Ishikawa (cell line): ENCODE results near the gene ZFAND3.

ENCODE experiments used
- CEBPB ChIP-seq: IDR thresholded peaks from 2 replicates; pipeline ENCODE4 v1.6.1; 2012
- CREB1 ChIP-seq: IDR thresholded peaks from 2 replicates; pipeline ENCODE4 v1.6.1; 2012; ENCODE audit warnings: low read depth
- EGR1 ChIP-seq: IDR thresholded peaks from 2 replicates; pipeline ENCODE4 v1.6.1; 2012
- EP300 ChIP-seq: IDR thresholded peaks from 2 replicates; pipeline ENCODE4 v1.6.1; 2012; ENCODE audit warnings: borderline replicate concordance
- FOXM1 ChIP-seq: IDR thresholded peaks from 2 replicates; pipeline ENCODE4 v1.6.1; 2012; ENCODE audit warnings: low read depth, borderline replicate concordance
- NFIC ChIP-seq: IDR thresholded peaks from 2 replicates; pipeline ENCODE4 v1.6.1; 2012
- RAD21 ChIP-seq: IDR thresholded peaks from 2 replicates; pipeline ENCODE4 v1.6.1; 2012; ENCODE audit warnings: low read depth
- TAF1 ChIP-seq: IDR thresholded peaks from 2 replicates; pipeline ENCODE4 v1.6.1; 2012; ENCODE audit warnings: low read depth, mild to moderate bottlenecking
- TCF12 ChIP-seq: IDR thresholded peaks from 2 replicates; pipeline ENCODE4 v1.6.1; 2012; ENCODE audit warnings: low read depth
- TEAD4 ChIP-seq: IDR thresholded peaks from 2 replicates; pipeline ENCODE4 v1.6.1; 2012
- YY1 ChIP-seq: IDR thresholded peaks from 2 replicates; pipeline ENCODE4 v1.6.1; 2012; ENCODE audit warnings: low read depth
- ZBTB7A ChIP-seq: IDR thresholded peaks from 2 replicates; pipeline ENCODE4 v1.6.1; 2012; ENCODE audit warnings: low read depth
- TF ChIP-seq, protein P1 (sequence below): IDR thresholded peaks from 2 replicates; pipeline ENCODE4 v1.6.1; 2012
- TF ChIP-seq, protein P2 (sequence below): IDR thresholded peaks from 2 replicates; pipeline ENCODE4 v1.6.1; 2012; ENCODE audit warnings: low read depth, mild to moderate bottlenecking
- TF ChIP-seq, protein P3 (sequence below): IDR thresholded peaks from 2 replicates; pipeline ENCODE4 v1.6.1; 2012

Gene ZFAND3

DNA sequence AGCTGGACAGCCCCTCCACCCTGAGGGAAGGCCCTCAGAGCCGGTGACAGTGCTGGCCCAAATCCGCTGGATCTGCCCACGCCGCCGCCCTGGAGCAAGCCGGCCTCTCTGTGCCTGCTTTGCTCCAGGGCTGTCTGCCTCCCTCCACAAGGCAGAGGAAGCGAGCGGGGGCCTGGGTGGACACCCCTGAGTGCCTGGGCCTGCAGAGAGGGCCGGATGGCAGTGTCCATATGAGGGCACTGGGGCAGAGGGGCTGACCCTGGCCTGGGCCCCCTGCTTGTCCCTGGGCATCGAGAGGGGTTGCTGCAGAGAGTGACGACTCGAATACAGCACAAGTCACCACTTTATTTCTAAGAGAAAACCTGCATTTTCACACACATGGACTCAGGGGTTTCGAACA, 348.6 kb downstream of the ZFAND3 start:
- no peak for TF ChIP-seq CEBPB
- TF ChIP-seq EP300 = no peak
- no peak for TF ChIP-seq TEAD4
- TF ChIP-seq RAD21 = no peak
- TF ChIP-seq, protein P1, sequence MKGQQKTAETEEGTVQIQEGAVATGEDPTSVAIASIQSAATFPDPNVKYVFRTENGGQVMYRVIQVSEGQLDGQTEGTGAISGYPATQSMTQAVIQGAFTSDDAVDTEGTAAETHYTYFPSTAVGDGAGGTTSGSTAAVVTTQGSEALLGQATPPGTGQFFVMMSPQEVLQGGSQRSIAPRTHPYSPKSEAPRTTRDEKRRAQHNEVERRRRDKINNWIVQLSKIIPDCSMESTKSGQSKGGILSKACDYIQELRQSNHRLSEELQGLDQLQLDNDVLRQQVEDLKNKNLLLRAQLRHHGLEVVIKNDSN = no peak
- TF ChIP-seq, protein P2, sequence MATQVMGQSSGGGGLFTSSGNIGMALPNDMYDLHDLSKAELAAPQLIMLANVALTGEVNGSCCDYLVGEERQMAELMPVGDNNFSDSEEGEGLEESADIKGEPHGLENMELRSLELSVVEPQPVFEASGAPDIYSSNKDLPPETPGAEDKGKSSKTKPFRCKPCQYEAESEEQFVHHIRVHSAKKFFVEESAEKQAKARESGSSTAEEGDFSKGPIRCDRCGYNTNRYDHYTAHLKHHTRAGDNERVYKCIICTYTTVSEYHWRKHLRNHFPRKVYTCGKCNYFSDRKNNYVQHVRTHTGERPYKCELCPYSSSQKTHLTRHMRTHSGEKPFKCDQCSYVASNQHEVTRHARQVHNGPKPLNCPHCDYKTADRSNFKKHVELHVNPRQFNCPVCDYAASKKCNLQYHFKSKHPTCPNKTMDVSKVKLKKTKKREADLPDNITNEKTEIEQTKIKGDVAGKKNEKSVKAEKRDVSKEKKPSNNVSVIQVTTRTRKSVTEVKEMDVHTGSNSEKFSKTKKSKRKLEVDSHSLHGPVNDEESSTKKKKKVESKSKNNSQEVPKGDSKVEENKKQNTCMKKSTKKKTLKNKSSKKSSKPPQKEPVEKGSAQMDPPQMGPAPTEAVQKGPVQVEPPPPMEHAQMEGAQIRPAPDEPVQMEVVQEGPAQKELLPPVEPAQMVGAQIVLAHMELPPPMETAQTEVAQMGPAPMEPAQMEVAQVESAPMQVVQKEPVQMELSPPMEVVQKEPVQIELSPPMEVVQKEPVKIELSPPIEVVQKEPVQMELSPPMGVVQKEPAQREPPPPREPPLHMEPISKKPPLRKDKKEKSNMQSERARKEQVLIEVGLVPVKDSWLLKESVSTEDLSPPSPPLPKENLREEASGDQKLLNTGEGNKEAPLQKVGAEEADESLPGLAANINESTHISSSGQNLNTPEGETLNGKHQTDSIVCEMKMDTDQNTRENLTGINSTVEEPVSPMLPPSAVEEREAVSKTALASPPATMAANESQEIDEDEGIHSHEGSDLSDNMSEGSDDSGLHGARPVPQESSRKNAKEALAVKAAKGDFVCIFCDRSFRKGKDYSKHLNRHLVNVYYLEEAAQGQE = no peak
- no peak for TF ChIP-seq YY1
- TF ChIP-seq TAF1 = no peak
- TF ChIP-seq NFIC = no peak
- no peak for TF ChIP-seq EGR1
- no peak for TF ChIP-seq CREB1
- TF ChIP-seq, protein P3, sequence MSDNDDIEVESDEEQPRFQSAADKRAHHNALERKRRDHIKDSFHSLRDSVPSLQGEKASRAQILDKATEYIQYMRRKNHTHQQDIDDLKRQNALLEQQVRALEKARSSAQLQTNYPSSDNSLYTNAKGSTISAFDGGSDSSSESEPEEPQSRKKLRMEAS = no peak
- TF ChIP-seq ZBTB7A = no peak
- TF ChIP-seq FOXM1 = no peak
- TF ChIP-seq TCF12 = no peak

DNA sequence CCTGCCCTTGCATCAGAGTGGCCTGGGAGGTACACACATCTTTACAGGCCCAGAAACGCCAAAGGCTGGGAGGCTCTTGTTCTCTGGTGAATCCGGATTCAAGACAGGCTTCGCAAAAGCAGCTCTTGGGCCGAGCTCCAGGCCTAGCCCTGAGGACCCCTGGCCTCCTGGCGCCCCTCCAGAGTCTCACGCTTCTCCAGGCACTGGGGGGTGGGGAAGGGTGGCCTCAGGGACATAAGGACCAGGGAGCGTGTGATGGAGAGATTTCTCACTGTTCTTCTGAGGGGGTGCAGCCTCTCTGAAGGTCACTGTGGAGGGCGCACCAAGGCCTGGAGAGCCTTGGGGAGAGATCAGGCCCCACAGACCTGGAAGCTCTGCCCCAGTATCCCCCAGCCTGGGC, 349.2 kb downstream of the ZFAND3 start:
- no peak for TF ChIP-seq CREB1
- TF ChIP-seq, protein P2 = no peak
- no peak for TF ChIP-seq YY1
- no peak for TF ChIP-seq NFIC
- TF ChIP-seq TEAD4 = no peak
- no peak for TF ChIP-seq RAD21
- no peak for TF ChIP-seq CEBPB
- TF ChIP-seq ZBTB7A = no peak
- no peak for TF ChIP-seq FOXM1
- TF ChIP-seq EP300 = no peak
- no peak for TF ChIP-seq EGR1
- TF ChIP-seq, protein P3 = no peak
- no peak for TF ChIP-seq TAF1
- no peak for TF ChIP-seq TCF12
- TF ChIP-seq, protein P1 = no peak

DNA sequence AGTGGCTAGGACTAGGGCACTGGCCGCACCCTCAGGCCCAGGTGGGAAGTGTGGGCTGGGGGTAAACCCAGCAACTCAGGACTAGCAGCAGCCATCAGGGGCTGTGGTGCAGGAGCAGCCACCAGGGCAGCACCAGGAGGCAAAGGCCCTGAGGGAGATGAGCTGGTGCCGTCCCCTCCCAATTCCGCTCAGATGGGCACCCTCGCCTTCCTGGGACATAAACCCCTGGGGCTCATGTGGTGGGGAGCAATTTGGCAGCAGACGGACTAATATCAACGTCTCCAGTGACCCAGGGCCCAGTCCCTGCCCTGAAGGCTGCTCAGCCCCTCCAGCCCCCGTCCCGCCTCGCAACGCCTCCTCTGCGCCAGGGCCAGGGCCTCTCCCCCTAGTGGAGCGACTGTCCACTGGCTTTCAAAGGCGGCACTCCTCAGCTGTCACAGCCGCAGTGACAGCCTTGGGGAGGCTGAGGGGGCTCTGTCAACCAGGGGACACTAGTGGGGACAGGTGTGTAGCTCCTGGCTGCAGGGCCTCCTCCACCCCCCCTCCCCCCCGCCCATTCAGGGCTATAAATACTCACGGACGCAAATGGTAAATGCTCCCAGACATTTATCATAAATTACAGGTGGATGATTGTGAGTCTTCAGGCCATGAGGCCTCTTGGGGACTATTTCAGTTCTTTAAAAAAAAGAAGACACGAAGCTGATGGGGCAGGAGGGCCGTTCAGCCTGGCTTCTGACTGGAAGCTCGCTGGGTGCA, 349.9 kb downstream of the ZFAND3 start:
- TF ChIP-seq, protein P3 = no peak
- TF ChIP-seq YY1 (no peak), FOXM1 (no peak), RAD21 (no peak), TAF1 (no peak), EP300 (no peak), TEAD4 (no peak), ZBTB7A (no peak)
- TF ChIP-seq, protein P2 = no peak
- TF ChIP-seq, protein P1 = no peak
